Keratinocyte (primary cell): ENCODE results near the gene CFAP45. TPM values are rescaled to one million over a fixed set of nuclear protein-coding genes. Genes with fewer than 3 reads are reported as not detected.

Experiments used
- DNase-seq: peaks from one replicate; pipeline ENCODE4 v3.0.0-alpha.2; 2011; ENCODE audit warnings: low read depth, missing footprints, low spot score
- FAIRE-seq: peaks from 2 replicates; lab custom pipeline; 2011; peaks lifted over from hg19 to GRCh38; lab: Jason Lieb, UNC
- H2AFZ ChIP-seq: 2 replicates; pipeline ENCODE4 v1.6.0; 2012; ENCODE audit warnings: low read length, control low read depth, inconsistent platforms; ENCODE audit not compliant: control insufficient read depth
- H3K27ac ChIP-seq: 2 replicates; pipeline ENCODE4 v1.5.1; 2011; ENCODE audit warnings: low read length; ENCODE audit not compliant: control insufficient read depth, insufficient read depth
- H3K27me3 ChIP-seq: 3 replicates; pipeline ENCODE4 v1.6.0; 2011; ENCODE audit warnings: low read length; ENCODE audit not compliant: control insufficient read depth, insufficient read depth; ENCODE audit errors: extremely low read depth
- H3K36me3 ChIP-seq, 2 experiments: 2 replicates in 1 of 2; 3 replicates in 1 of 2; pipeline ENCODE4 v1.5.1; 2011; ENCODE audit warnings: low read length in 2 of 2, mild to moderate bottlenecking in 1 of 2; ENCODE audit not compliant: control insufficient read depth in 2 of 2, insufficient read depth in 2 of 2; ENCODE audit errors: extremely low read depth in 1 of 2
- H3K4me1 ChIP-seq: 3 replicates; pipeline ENCODE4 v1.5.1; 2011; ENCODE audit warnings: low read length; ENCODE audit not compliant: control insufficient read depth, insufficient read depth; ENCODE audit errors: extremely low read depth
- H3K4me2 ChIP-seq: 3 replicates; pipeline ENCODE4 v1.6.0; 2011; ENCODE audit warnings: low read depth, low read length; ENCODE audit not compliant: control insufficient read depth, insufficient read depth; ENCODE audit errors: extremely low read depth
- H3K4me3 ChIP-seq, 3 experiments: fragments of 200-600 bp in 1 of 3; sonication (generic) in 1 of 3; 2 replicates in 2 of 3; 3 replicates in 1 of 3; pipeline ENCODE4 v1.5.1; 2011 to 2016; ENCODE audit warnings: low read length in 3 of 3, mild to moderate bottlenecking in 3 of 3, control low read depth in 2 of 3, inconsistent platforms in 1 of 3, low read depth in 1 of 3, mixed read lengths in 1 of 3, mixed run types in 1 of 3, moderate library complexity in 1 of 3; ENCODE audit not compliant: control insufficient read depth in 2 of 3, insufficient read depth in 2 of 3; ENCODE audit errors: extremely low read depth in 1 of 3
- H3K79me2 ChIP-seq: 2 replicates; pipeline ENCODE4 v1.6.0; 2012; ENCODE audit warnings: low read length; ENCODE audit not compliant: control insufficient read depth, insufficient read depth
- H3K9ac ChIP-seq: 3 replicates; pipeline ENCODE4 v1.6.0; 2011; ENCODE audit warnings: low read length; ENCODE audit not compliant: control insufficient read depth, insufficient read depth; ENCODE audit errors: extremely low read depth
- H3K9me1 ChIP-seq: 3 replicates; pipeline ENCODE4 v1.6.0; 2011; ENCODE audit warnings: low read length; ENCODE audit not compliant: control insufficient read depth, insufficient read depth; ENCODE audit errors: extremely low read depth
- H3K9me3 ChIP-seq: 2 replicates; pipeline ENCODE4 v1.5.1; 2012; ENCODE audit warnings: low read depth, low read length; ENCODE audit not compliant: control insufficient read depth
- H4K20me1 ChIP-seq: 3 replicates; pipeline ENCODE4 v1.6.0; 2011; ENCODE audit warnings: low read length; ENCODE audit not compliant: control insufficient read depth, insufficient read depth; ENCODE audit errors: extremely low read depth
- EZH2 ChIP-seq: IDR thresholded peaks from one replicate; pipeline ENCODE4 v1.6.1; 2012; ENCODE audit warnings: inconsistent platforms, mild to moderate bottlenecking, low read length, moderate library complexity
- dilution Hi-C: fragments of 300-500 bp; cut with MboI; formaldehyde crosslinking; loops from one replicate; pipeline ENCODE4 v1.7.0; 2020; ENCODE audit warnings: low sequenced_read_pairs; ENCODE audit not compliant: extremely low pct_ligation_motif_present
- polyA plus RNA-seq, 5 experiments: library from polyadenylated mRNA; depleted of rRNA in 3 of 5; stranded (reverse) in 3 of 5; stranded (forward) in 1 of 5; unstranded in 1 of 5; fragments of >200 nt; gene quantifications; 1 replicate in 1 of 5; 2 replicates in 3 of 5; 3 replicates in 1 of 5; pipeline versions ENCODE4 v1.2.1 to v1.2.3, GENCODE V29; 2011 to 2012; ENCODE audit warnings: missing spikeins in 2 of 5, low read depth in 1 of 5, low replicate concordance in 1 of 5
- TF ChIP-seq, protein P1 (sequence below), 3 experiments: IDR thresholded peaks in 1 of 3; conservative IDR thresholded peaks in 1 of 3; optimal IDR thresholded peaks in 1 of 3; 2 replicates in 2 of 3; 3 replicates in 1 of 3; pipeline versions ENCODE3 to v1.5.1; 2011; ENCODE audit warnings: low read length in 3 of 3, mild to moderate bottlenecking in 3 of 3, moderate library complexity in 2 of 3, control low read depth in 1 of 3, inconsistent platforms in 1 of 3; ENCODE audit not compliant: insufficient read depth in 2 of 3; ENCODE audit errors: extremely low read depth in 1 of 3

Gene CFAP45
- polyA plus RNA-seq, 1 donor (not counting 4 experiments of a cell fraction or from before 2014, with no cell fraction given), result 2.3 TPM

DNA sequence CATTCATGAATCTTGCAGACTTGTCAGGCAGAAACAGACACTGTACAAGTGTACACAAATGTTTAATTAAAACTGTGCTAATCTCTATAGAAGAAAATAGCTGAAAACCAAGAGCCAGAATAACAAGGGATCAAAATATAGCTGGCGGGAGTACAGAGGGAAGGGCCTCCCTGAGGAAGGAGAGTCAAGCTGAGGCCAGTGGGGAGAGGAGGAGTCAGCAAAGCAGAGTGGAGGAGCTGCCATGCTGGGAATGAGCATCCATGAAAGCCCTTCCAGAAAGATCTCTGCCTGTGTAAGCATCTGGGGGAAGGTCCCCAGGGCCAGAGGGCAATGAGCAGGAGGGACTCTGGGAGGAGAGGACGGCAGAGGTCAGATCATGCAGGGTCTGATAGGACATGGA, 58.2 kb downstream of the CFAP45 start:
- Histone ChIP-seq H2AFZ (no peak overlapping the region), H3K36me3 (no peaks in the 10 kb centered on the region), H3K27me3 (no peaks in the 10 kb centered on the region), H3K4me2 (no peak overlapping the region), H3K9me3 (no peaks in the 10 kb centered on the region), H3K4me1 (peaks cover 6% of the 10 kb centered on the region), H3K27ac (no peak overlapping the region), H3K9ac (no peak overlapping the region), H3K4me3 (no peak overlapping the region), H4K20me1 (no peaks in the 10 kb centered on the region), H3K79me2 (no peaks in the 10 kb centered on the region), H3K9me1 (no peaks in the 10 kb centered on the region)
- DNase-seq (no peak), FAIRE-seq (no peak)
- TF ChIP-seq, protein P1, sequence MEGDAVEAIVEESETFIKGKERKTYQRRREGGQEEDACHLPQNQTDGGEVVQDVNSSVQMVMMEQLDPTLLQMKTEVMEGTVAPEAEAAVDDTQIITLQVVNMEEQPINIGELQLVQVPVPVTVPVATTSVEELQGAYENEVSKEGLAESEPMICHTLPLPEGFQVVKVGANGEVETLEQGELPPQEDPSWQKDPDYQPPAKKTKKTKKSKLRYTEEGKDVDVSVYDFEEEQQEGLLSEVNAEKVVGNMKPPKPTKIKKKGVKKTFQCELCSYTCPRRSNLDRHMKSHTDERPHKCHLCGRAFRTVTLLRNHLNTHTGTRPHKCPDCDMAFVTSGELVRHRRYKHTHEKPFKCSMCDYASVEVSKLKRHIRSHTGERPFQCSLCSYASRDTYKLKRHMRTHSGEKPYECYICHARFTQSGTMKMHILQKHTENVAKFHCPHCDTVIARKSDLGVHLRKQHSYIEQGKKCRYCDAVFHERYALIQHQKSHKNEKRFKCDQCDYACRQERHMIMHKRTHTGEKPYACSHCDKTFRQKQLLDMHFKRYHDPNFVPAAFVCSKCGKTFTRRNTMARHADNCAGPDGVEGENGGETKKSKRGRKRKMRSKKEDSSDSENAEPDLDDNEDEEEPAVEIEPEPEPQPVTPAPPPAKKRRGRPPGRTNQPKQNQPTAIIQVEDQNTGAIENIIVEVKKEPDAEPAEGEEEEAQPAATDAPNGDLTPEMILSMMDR (optimal IDR thresholded peaks at IDR 0.05 in 1 of 3, IDR thresholded peaks at IDR 0.05 in 1 of 3, conservative IDR thresholded peaks at IDR 0.05 in 1 of 3; ENCODE audit: extremely low read depth in 1 of 3, insufficient read depth in 2 of 3, low read length in 3 of 3), result no peak
- TF ChIP-seq EZH2, result no peak
- dilution Hi-C loops, result no loop called here

DNA sequence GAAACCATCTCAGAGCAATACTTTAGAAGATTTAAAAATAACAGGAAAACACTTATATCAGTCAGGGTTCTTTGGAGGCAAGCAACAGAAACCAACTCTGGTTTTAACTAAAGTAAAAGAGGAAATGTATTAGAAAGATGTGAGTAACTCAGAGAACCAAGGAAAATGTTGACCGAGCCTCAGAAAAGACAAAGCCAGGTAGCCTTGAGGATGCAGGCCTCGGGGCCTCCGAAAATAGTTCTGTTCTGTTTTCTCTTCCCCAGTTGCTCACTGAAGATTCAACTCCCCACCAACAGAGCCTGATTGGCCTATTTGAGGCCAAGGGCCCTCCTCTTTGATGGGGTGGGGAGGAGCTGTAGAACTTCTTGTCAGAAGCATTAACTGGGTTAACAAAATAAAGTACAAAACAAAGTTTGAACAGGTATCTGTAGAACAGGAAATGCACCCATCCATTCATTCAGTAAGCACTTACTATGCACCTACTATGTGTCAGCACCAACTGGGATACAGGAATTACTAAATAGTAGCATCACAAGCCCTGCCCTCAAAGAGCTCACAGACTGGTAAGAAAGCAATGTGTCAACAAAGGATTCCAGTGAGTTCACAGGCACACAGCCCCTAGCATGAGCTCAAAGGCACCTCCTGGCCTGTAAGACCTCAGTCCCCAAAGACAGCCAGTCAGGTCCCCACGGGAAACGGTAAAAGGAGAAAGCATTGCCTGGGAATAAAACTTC, 60.7 kb downstream of the CFAP45 start:
- Histone ChIP-seq H4K20me1 (no peaks in the 10 kb centered on the region), H3K79me2 (no peaks in the 10 kb centered on the region), H3K4me1 (no peaks in the 10 kb centered on the region), H3K4me3 (no peak overlapping the region), H3K27ac (no peak overlapping the region), H3K4me2 (no peak overlapping the region), H3K27me3 (no peaks in the 10 kb centered on the region), H2AFZ (no peak overlapping the region), H3K9me1 (no peaks in the 10 kb centered on the region), H3K36me3 (no peaks in the 10 kb centered on the region), H3K9ac (no peak overlapping the region), H3K9me3 (no peaks in the 10 kb centered on the region)
- TF ChIP-seq, protein P1 (optimal IDR thresholded peaks at IDR 0.05 in 1 of 3, IDR thresholded peaks at IDR 0.05 in 1 of 3, conservative IDR thresholded peaks at IDR 0.05 in 1 of 3; ENCODE audit: extremely low read depth in 1 of 3, insufficient read depth in 2 of 3, low read length in 3 of 3), result no peak
- TF ChIP-seq EZH2, result no peak
- no peak for FAIRE-seq
- dilution Hi-C loops, result no loop called here
- DNase-seq, result no peak
